Measurements from ENCODE around the gene PKDREJ. TPM values are rescaled to one million over a fixed set of nuclear protein-coding genes. Genes with fewer than 3 reads are reported as not detected.

PKDREJ gene
- total RNA-seq, 1 experiment from 2014 or later: 0.05 TPM

DNA sequence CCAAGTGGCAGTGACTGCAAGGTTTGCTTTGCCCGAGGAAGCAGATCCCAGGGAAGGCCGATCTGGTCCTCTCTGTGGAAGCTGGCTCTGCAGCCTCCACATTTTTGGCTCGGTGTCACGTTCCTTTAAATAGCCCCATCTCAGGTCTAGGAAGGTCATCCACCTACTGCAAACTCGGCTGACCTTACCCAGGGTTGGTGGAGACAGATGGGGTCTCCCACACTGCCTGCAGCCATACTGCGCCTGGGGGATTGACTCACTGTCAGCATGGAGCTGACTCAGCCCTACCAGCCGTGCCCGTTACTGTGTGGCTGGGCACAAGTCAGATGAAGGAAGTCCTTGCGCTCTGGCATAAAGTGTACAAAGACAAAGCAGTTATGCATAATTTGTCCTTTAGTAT is 29.9 kb downstream of the PKDREJ start:
- Mint-ChIP-seq H3K4me1 (ENCODE audit: low read depth, unreplicated experiment) (no peaks in the 10 kb centered on the region), H3K27ac (ENCODE audit: unreplicated experiment) (no peak overlapping the region), H3K4me3 (ENCODE audit: low read depth, unreplicated experiment) (no peak overlapping the region), H3K36me3 (ENCODE audit: insufficient read depth, unreplicated experiment) (no peaks in the 10 kb centered on the region), H3K27me3 (ENCODE audit: unreplicated experiment) (no peaks in the 10 kb centered on the region), H3K9me3 (ENCODE audit: low read depth, unreplicated experiment) (no peaks in the 10 kb centered on the region)
- BruUV-seq (replicated peaks): no TSS peak
- no peak for DNase-seq
- TF ChIP-seq, protein P1, sequence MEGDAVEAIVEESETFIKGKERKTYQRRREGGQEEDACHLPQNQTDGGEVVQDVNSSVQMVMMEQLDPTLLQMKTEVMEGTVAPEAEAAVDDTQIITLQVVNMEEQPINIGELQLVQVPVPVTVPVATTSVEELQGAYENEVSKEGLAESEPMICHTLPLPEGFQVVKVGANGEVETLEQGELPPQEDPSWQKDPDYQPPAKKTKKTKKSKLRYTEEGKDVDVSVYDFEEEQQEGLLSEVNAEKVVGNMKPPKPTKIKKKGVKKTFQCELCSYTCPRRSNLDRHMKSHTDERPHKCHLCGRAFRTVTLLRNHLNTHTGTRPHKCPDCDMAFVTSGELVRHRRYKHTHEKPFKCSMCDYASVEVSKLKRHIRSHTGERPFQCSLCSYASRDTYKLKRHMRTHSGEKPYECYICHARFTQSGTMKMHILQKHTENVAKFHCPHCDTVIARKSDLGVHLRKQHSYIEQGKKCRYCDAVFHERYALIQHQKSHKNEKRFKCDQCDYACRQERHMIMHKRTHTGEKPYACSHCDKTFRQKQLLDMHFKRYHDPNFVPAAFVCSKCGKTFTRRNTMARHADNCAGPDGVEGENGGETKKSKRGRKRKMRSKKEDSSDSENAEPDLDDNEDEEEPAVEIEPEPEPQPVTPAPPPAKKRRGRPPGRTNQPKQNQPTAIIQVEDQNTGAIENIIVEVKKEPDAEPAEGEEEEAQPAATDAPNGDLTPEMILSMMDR (IDR thresholded peaks at IDR 0.05; ENCODE audit: unreplicated experiment): no peak
- intact Hi-C loops (cut with micrococcal nuclease; ENCODE audit: unreplicated experiment): no loop called here
- CTCF ChIA-PET: no interaction called here

DNA sequence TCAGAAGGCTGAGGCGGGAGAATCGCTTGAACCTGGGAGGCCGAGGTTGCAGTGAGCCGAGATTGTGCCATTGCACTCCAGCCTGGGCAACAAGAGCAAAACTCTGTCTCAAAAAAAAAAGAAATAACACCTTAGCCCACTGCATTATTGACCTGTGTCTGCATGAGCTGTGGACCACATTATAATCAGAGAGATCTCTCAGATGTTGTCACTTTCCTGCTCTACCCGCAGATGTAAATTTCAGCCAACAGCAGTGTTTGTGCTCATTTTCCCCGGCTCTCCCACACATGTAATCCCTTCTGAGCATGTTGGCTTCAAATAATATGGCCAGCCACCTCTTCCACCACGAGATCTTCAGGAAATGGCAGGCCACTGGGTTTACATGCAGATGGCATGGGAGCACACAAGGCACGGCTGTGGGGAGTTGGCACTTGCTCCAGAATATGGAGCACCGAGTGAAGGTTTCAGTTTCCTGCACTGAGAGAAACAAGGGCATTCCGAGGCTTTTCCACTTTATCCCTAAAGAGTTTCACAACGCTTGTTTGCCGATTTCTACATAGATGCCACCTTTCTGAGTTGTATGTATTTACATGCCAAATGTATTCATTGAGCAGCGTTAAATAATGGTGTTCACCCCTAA is 32.8 kb downstream of the PKDREJ start:
- Mint-ChIP-seq H3K27me3 (ENCODE audit: unreplicated experiment) (no peaks in the 10 kb centered on the region), H3K4me1 (ENCODE audit: low read depth, unreplicated experiment) (no peaks in the 10 kb centered on the region), H3K36me3 (ENCODE audit: insufficient read depth, unreplicated experiment) (no peaks in the 10 kb centered on the region), H3K4me3 (ENCODE audit: low read depth, unreplicated experiment) (no peak overlapping the region), H3K27ac (ENCODE audit: unreplicated experiment) (no peak overlapping the region), H3K9me3 (ENCODE audit: low read depth, unreplicated experiment) (no peaks in the 10 kb centered on the region)
- intact Hi-C loops (cut with micrococcal nuclease; ENCODE audit: unreplicated experiment): no loop called here
- DNase-seq: no peak
- no TSS peak for BruUV-seq (replicated peaks)
- TF ChIP-seq, protein P1 (IDR thresholded peaks at IDR 0.05; ENCODE audit: unreplicated experiment): no peak
- CTCF ChIA-PET: no interaction called here

DNA sequence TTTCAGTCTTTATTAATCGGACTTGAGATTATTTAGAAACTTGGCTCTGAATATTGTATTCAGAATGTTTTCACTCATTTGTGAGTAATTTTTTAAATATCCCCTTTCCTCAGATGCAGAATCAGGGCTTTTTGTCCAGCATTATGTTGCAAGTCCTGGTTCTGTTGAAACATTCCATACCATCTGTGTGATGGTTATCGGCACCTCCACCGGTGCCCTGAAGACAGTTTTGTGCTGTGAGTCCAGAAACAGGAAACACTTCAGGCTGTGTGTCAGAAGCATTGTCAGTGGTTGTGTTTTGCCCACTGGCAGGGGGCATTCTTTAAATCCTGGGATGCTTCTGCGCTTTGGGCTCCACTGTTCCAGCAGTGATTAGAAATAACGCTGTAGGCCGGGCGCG is 33.4 kb downstream of the PKDREJ start:
- CTCF ChIA-PET: no interaction called here
- intact Hi-C loops (cut with micrococcal nuclease; ENCODE audit: unreplicated experiment): no loop called here
- TF ChIP-seq, protein P1 (IDR thresholded peaks at IDR 0.05; ENCODE audit: unreplicated experiment): no peak
- Mint-ChIP-seq H3K4me3 (ENCODE audit: low read depth, unreplicated experiment) (no peak overlapping the region), H3K4me1 (ENCODE audit: low read depth, unreplicated experiment) (no peaks in the 10 kb centered on the region), H3K36me3 (ENCODE audit: insufficient read depth, unreplicated experiment) (peaks cover 6% of the 10 kb centered on the region), H3K27me3 (ENCODE audit: unreplicated experiment) (no peaks in the 10 kb centered on the region), H3K27ac (ENCODE audit: unreplicated experiment) (no peak overlapping the region), H3K9me3 (ENCODE audit: low read depth, unreplicated experiment) (no peaks in the 10 kb centered on the region)
- DNase-seq: no peak
- BruUV-seq (replicated peaks): no TSS peak

DNA sequence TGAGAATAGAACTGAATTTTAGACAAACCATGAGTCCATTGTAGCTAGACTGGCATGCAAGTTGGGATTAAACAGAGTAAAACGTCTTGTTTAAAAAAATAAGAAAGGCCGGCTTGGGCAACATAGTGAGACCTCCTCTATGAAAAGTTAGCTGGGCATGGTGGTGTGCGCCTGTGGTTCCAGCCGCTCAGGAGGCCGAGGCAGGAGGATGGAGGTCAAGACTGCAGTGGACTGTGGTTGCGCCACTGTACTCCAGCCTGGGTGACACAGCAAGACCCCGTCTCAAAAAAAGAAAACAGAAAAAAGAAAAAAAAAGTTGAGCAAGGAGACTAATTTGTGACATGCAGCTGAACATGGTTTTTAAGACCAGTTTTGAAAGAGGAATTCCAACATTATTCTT is 36.6 kb downstream of the PKDREJ start:
- intact Hi-C loops (cut with micrococcal nuclease; ENCODE audit: unreplicated experiment): no loop called here
- no peak overlapping the region for H3K27ac Mint-ChIP-seq (ENCODE audit: unreplicated experiment)
- no TSS peak for BruUV-seq (replicated peaks)
- CTCF ChIA-PET: no interaction called here
- peaks cover 7% of the 10 kb centered on the region for H3K36me3 Mint-ChIP-seq (ENCODE audit: insufficient read depth, unreplicated experiment)
- no peak overlapping the region for H3K4me3 Mint-ChIP-seq (ENCODE audit: low read depth, unreplicated experiment)
- no peaks in the 10 kb centered on the region for H3K27me3 Mint-ChIP-seq (ENCODE audit: unreplicated experiment)
- H3K9me3 Mint-ChIP-seq (ENCODE audit: low read depth, unreplicated experiment): no peaks in the 10 kb centered on the region
- no peaks in the 10 kb centered on the region for H3K4me1 Mint-ChIP-seq (ENCODE audit: low read depth, unreplicated experiment)
- no peak for DNase-seq
- TF ChIP-seq, protein P1 (IDR thresholded peaks at IDR 0.05; ENCODE audit: unreplicated experiment): no peak

Measured in Calu3 (cell line).